Cortex of kidney (tissue), 1 donor: ENCODE measurements around the gene GJA3.

Source experiments
- DNase-seq: peaks from one replicate; lab custom pipeline; 2025; lab: John Stamatoyannopoulos, UW

GJA3 gene

DNA sequence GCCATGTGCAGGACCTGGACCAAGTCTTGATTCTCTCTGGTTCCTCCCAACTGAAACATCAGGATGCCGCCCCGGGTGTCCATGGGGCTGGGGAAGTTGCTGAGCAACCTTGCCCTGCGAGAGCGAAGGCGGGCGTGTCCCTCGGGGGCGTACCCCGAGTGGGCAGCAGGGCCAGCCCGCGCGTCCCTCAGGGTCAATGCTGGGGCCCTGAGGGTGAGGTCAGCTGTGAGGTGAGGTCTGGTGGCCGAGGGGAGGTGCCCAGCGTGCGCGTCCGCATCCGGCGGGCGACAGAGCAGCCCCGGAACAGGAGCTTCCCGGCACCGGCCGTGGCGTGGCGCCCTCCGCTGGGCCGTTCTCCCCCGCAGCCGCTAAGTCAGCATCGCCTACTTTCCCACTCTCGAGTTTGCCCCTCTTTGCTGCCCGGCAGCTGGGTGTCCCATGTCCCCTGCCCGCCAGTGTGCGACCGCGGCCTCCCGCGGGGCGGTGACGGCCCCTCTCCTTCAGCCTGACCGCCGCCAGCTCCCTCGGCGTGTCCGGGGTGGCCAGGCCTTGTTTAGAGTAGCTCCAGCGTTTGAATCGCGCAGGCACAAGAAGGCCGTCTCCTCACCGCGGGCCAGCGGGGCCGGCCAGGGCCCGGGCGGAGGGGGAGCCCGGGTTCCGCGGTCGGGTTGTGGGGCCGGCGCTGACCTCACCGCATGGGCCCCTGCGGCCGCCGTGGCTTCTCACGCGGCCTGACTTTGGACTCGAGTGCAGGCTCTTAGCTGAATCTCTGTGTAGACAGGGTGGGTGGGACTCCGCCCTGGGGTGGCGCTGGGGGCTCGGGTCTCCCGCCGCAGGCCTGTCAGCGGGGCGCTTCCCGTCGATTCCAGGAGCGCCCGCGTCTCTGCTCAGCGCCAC is 33.0 kb downstream of the GJA3 start:
- DNase-seq, result no peak

DNA sequence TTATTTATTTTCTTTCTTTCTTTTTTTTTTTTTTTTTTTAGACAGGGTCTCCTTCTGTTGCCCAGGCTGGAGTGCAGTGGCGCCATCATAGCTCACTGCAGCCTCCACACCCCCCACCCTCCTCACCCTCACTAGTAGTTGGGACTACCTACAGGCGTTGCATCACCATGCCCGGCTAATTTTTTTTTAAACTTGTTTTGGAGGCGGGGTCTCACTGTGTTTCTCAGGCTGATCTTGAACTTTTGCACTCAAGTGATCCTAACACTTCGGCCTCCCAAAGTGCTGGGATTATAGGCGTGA is 33.6 kb downstream of the GJA3 start:
- no peak for DNase-seq

DNA sequence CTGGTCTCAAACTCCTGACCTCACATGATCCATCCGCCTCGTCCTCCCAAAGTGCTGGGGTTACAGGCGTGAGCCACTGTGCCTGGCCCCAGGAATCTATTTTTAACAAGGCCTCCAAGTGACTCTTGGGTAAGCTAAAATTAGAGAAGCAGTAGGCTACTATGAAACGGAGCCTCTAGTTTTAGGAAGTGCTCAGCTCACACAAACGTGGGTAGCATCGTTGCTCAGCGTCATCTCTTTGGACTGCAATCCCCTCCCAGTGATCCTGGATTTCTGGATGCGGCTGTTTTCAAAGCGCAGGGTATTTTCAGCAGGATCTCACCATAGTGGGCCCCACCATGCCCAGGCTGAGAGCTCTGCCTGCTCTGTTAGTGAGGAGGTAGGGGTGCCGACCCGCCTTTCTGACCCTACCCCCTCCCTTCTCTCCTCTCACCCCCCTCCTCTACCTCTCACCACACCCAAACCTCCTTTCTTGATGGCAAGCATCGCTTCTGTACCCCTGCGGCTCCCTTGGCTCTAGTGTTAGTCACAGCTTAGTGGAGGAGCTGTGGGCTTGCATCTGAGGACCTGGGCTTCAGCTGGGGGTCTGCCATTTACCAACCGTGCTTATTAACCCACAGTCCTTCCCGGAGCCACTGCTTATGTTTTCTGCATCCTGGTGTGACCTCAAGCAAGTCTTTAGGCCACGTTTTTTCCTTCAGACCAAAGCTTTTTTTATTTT is 34.2 kb downstream of the GJA3 start:
- DNase-seq, result no peak

DNA sequence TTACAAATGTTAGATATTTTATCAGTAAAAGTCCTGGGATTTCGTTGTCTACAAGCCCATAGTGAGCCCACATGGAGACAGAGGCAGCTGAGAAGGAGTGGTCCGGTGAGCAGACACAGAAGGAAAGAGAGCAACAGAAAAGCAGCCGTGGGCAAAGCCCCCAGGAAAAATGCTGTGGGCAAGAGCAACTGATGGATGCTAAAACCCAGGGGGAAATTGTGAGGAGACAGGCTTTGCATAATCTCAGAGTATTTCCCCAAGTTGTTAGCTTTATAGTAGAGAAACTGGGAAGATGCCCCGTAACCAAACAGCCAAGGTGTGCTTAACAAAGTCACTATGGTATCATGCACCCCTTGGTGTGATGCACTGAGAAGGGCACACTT is 35.1 kb downstream of the GJA3 start:
- no peak for DNase-seq

DNA sequence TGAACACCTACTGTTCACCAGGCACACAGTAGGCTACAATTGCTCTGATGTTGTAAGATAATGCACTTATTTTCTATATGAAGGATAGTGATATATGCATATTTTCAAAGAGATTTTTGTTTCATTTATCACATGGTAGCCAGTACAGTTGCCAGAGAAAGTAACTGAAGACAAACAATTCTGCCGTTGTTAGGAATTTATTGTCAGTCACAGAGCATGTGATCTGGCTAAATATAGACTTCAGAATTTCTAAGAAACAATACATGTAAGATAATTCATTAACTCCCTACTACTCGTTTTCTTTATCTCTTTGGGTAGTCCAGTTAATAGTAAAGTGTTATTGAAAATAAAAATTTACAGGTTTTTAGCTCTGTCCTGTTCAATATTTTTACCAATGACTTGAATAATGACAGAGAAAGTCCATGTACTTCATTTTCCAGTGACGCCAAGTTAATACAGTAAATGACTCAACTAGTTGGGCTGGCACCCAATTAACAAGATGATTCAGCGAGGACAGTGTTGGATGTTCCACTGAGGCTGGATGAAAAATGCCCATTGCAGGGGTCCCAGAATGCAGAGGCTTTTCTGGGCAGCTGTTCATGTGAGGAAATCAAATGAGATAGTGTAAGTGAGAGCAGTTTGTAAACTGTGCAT is 35.6 kb downstream of the GJA3 start:
- no peak for DNase-seq

DNA sequence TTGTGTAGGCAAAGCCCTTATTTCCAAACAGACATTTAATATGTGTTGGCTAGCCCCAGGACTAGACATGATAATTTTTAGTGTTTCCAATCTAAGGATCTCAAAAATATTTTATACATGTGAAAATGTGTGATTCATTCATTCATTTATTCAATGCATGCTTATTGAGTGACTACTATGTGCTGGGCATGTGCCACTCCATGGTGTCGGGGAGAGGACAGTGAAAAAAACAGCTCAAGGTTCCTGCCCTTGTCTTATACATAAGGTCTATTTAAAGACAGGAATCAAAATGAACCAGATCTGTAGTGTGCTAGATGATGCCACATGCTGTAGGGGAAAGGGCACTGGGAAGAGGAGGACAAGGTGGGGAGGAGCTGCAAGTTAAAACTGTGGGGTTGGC is 36.5 kb downstream of the GJA3 start:
- DNase-seq, result no peak

DNA sequence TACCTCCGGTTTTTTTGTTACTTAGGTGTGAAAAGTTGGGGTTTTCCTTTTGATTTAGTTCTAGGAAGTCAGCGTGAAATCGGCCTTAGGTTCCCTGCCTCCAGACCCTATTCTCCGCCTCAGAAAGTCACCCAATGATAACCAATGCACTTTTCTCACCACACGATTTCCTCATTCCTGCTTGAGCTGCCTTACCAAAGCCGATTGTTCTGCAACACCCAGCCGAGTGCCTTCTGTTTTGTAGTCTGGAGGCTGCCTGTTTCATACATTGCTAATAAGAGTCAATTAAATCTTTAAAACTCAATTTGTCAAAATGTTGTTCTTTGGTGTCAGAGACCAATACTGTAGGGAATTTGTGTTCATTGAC is 39.7 kb downstream of the GJA3 start:
- no peak for DNase-seq

DNA sequence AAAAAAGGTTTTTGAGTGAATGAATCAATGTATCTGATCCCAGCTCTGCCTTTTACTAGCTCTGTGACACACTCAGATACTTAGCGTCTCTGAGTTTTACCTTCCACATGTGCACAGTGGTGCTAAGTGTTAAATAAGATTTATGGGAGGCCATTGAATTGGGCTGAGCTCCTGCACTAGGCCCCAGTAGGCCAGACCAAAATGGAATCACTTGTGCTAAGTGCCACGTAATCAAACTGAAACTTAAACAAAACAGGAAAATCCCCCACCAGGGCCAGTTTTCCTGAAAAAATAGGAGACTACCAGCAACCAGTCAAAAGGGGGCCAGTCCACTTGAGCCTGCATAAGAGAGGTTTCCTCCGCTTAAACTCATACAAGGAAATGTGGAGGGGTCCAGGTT is 40.9 kb downstream of the GJA3 start:
- DNase-seq, result no peak

DNA sequence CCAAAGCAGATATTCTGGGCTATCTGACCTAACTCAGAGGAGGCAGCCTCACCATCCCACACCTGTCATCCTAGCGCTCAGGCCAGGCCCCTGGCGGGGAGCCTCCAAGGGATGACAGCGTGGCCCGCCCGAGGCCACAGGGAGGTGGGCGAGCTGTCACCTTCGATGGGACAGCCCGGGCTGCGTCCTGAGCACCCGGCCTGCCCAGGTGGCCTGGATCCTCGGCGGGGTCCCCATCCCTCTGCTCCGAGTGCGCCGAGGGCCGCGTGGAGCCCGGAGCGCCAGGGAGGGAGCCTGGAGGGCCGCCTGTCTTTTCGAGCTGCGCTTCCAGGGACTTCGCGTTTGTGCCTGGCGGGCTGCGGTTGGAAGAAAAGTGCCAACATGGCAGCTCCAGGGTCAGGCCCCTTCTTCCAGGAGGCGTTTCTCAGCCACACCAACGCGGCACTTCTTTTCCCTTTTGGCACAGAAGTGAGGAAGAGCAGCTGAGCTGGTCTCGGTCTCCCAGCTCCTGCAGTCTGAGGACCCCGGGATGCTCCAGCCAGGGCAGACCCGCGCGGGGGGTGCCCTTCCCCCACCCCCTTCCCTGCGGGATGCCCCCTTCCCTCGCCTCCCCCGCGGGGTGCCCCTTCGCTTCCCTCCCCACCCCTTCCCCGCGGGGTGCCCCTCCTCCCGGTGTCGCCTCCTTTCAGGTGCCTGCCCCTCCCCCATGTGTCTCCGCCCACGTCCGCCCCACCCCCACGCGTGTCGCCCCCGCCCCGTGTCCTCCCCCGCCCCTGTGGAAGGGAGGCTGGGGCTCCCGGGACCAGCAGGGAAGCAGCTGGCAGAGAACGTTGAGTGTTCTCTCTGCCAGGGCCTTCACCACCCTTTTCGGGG is 42.3 kb downstream of the GJA3 start:
- no peak for DNase-seq

DNA sequence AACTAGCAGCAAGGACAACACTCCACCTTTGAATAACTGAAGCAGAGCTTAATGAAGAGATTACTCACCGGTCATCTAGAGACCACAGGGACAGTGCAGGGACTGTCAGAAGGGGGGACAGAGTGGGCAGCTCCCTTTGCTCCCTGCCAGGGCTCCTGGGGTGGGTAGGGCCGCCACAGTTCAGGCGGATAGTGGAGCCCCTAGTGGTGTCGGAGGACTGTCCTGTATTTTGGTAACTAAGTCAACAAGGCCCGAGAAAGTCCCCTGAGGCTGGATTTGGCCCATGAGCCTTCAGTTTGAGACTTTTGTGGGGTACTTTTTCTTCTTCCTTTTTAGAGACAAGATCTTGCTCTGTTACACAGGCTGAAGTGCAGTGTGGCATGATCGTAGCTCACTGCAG is 44.6 kb downstream of the GJA3 start:
- no peak for DNase-seq

DNA sequence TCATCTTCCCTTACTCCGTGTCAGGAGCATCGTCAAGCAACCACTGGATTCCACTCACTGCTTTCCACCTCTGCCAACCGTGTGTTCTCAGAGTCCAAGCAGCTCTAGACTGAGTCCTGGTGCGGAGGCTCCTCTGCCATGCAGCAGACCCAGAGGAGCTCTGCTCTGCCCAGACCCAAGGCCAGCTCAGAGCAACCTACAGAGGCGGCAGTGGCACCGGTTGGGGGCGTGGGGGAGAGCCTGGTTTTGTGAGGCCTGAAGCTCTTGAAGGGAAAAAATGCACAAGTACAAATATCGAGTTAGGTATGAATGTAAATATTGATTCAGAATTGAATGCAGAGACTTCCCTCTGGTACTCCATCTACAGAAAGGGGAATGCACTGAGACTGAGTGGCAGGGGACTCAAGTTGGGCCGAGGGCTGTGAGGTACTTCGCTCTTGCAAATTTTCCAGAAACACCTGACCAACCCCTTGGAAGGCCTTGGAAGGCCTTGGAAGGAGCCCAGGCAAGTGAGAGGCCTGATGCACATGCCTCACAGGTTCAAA is 46.7 kb downstream of the GJA3 start:
- no peak for DNase-seq

DNA sequence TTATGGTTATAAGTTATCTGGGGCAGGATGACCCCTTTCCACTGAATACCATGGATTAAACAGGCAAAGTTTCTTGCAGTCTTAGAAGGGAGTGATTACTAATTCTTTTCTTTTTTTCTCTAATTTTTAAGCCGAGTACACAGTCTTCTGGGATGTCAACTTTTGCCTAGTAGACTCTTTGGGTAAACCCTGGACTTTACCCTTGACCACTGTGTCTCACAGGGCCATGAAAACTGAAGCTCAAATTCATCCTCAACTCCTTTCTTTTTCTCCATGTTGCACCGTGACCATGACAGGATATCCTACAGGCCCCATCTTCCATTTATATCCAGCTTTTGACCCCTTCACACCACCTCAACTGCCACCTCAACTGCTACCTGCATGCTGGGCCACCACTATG is 51.8 kb downstream of the GJA3 start:
- no peak for DNase-seq

DNA sequence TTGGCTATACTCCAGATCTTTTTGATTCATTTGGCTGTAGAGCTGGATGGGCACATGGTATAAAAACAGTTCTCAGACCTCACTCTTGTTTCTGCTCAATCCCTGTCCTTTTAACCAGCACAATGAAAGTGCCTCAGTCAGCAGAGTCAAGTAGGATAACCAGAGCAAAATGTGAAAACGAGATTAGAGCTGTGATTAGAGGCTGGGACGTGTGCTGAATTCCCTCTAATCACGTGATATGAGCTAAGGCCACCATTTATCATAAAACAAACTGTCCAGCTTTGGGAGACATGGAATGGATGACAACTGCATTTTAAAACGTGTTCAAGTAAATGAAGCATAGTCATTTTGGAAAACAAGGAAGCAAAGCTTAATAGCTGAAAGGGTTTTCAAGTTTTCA is 54.1 kb downstream of the GJA3 start:
- no peak for DNase-seq

DNA sequence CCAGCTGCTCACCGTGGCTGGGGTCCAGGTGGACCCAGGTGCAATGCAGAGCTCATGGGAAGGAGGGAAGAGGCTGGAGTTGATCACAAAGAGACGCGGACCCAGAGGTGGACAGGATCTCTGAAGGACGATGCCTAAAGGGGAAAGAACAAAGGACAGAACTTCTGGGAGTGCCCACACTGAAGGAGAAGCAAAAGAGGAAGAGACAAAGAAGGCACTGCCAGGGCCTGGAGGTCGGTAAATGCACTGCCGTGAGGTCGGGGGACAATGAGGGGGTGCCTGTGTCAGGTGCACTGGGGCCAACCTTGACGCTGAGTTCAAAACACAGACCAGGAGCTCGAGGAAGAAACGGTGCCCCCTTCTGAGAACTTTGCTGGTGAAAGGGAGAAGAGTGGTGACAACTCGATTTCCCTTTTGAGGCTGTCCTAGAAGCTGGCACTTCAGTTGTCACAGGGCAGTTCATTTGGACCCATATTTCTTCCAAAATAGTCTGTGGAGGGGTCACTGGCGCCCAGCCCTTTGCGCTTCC is 55.6 kb downstream of the GJA3 start:
- DNase-seq, result no peak

DNA sequence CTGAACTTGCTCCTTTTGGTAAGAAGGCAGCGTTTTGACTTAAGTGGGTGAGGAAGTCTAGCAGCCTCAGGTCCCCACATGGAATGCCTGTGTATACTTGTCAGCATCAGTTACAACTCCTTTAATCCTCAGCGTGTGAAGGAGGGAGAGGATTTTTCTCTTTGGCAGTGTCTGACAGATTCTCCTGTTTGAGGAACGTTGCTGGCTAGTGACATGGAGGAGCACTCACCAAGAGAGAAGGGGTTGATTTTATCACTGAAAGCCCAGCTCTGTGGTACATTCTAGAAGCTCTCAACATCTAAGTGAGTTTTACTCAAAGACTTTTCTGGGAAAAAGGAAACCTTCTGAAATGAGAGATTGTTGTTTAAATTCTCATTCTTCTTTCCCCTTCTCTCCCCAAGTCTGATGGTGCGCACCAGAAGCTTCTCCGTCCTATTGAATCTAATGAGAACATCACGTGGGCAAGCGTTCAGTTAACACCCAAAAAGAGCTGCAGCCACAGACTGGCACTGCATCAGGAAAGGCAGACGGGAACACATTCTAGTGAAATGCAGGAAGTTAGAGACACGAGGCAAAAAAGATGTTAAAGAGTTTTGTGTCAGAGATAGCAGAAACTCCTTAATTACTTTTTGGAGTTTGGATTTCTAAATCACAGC is 58.2 kb downstream of the GJA3 start:
- DNase-seq, result no peak

DNA sequence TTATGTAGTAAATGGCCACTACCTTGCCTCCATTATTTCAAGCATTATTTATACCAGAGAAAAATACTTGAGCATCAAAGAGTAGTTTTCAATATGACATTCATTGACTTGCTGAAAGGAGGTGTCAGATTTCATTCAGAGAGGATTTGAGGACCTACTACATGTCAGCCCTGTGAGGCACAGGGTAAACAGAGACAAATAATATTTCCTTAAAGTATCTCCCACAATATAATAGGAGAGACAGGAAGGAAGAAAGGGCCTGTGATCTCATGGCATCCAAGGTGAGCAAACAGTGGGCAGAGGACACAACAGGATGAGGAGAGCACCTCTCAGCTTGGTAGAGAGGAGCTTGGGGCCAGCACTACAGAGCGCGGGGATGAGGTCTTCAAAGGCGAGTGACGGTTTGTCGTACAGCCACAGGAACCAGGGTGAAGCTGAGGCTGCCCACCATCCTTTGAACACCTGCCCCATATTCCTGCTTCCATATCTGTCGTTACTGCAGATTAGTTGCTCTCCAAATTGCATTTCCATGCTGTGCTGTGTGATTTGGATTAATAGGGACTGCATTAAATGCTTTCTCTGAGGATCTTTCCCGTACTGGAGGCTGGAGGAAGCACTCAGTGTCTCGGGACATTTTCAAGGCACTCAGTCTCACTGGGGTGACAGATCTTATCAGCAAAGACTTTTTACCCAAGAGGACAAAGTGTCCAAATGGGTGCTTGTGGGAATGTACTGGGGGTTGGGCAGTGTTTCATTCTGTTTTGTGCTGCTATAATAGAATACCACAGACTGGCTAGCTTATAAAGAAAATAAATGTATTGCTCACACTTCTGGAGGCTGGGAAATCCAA is 59.2 kb downstream of the GJA3 start:
- DNase-seq, result no peak

DNA sequence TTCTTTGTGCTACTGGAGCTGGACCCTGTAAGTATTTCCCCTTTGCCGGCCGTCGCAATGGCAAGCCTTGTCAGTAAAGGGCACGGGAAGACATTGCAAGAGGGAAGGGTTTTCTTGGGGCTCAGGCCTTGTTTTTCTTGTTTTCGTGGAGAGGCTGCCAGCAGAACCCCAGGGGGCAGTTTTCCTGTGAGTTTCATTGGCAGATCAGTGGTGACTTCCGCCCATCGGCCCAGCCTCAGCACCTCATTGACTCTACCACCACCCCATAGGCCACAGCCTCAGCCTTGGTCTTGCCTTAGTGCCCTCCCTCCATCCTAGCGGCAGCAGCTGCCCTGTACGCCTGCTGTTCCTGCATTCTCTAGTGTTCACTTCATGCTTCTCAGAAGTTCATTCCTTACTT is 61.5 kb downstream of the GJA3 start:
- no peak for DNase-seq

DNA sequence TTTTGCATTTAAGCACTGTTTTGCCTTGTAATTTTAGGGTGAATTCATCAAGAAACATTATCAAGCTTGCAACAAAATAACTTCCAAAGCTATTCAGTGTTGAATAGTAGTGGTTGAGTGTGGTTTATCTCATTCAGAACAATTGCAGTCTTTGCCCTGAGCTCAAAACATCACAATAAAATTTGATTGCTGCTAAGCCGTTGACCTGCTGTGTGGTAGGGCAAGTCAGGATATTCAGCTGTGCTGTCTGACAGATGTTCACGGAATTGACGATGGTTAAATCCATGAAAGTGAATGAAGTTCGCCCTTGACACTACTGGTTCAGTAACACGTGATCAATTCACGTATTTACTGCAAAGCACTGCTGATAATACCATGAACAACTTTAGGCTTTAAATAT is 66.9 kb downstream of the GJA3 start:
- DNase-seq, result no peak

DNA sequence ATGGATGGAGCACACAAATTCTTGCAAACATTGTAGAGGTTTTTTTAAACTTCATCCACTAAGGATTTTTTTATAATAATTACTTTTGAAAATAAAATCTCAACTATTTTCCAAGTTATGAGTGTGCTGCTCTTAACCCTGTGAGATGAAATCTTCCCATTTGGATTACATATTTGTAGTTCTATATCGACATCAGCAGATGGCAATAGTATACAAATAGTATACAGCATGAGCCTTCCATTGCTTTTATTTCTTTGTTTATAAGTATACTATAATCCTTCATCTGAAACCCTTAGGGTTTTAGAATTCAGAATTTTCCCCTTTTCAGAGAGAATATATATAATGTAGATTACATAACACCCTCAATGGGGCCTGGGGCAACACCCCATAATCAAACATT is 70.5 kb downstream of the GJA3 start:
- DNase-seq, result no peak
